ENCODE results near the gene CCL21.

The CCL21 gene

GRCh38 chr9:34665381-34666250 lies 44.3 kb downstream of the CCL21 start:
- peak; percentile 76 to 96 for DNase-seq

DNA sequence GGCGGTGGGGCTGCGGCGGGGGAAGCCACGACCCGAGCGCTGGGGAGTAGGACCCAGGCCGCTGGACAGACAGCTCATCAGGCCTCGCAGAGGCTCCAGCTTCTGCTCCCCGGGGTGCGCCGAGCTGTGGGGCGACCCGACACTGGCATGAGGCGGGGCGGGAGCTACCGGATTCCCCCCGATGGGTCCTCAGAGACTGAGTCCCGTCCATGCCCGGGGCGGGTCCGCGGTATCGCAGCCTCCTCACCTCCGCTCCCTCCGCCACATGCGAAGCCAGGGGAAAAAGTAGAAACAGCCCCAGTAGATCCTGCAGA lies 44.9 kb downstream of the CCL21 start:
- no peak for DNase-seq

DNA sequence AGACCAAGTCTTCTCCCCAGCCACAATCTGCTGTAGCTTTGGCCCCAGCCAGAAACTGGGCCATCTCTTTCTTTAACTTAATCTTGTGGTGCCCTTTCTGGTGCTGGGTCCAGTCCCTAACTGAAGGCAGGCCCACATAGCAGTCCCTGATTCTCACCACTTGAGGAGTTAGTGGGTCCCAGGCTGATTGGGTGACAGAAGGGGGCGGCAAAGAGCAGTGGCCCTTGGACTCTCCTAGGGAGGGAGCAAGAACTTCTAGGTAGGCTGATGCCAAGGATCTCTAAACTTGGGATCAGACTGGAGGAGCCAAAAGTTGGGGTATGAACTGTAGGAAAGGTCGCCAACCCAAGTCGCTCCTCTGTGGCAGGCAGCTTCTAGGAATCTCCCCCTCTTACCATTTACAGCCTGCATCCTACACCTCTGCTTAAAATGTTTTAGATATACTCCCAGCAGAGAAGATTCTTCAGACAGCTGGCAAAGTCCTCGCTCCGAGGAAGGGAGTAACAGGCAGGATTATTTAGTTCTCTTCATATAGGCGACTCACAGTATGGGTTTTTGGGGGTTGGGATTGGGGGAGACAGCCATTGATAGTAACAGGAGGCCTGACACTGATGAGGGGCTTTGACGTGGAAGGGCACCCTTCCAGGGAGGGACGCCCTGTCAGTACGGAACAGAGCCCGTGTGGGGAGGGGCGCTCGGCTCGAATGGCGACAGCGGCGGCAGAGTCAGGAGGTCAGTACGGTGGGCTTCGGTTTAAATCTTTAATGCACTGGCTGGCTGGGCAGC lies 45.5 kb downstream of the CCL21 start:
- peak; percentile 56 to 82 for DNase-seq

- no peak for DNase-seq
Measured at GRCh38 chr9:34663303-34663605, 46.7 kb downstream of the CCL21 start.

DNA sequence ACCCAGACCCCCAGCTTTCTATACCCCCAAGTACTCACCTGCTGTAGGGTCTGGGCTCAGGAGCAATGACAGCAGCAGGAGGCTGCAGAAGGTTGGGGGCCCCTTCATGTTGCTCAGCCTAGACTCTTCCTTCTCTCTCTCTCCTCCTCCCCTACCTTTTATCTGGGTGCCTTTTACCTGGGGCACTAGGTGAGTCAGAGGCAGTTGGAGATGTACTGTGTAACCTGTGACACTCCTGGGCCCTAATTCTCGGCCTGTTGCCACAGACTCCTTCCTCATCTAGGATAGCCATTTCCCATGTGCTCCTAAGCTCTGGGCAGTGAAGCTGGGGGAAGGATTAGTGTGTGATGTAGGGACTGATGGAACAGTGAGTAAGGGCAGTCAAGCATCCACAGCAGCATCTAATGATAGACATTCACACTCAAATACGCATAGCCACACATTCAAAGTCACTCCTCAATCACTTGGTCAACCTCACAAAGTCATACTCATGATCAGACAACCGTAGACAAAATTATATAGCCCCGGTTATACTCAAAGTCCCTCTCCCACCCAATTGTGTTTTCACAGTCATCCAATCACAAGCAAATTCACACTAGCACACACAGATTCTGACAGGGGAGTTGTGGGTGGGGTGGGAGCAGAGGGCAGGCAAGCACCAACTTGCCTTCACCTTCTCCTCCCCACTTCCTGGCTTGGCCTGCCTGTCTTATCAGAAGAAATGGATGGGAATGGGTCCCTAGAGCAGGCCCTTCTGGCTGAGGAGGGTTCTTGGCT lies 47.2 kb downstream of the CCL21 start, which contains the start of gene CCL27:
CCL27 (minus strand) TSS at position 132 of the 777 bp plus-strand sequence; CDS start at position 108, 24 bp downstream.
- no peak for DNase-seq

DNA sequence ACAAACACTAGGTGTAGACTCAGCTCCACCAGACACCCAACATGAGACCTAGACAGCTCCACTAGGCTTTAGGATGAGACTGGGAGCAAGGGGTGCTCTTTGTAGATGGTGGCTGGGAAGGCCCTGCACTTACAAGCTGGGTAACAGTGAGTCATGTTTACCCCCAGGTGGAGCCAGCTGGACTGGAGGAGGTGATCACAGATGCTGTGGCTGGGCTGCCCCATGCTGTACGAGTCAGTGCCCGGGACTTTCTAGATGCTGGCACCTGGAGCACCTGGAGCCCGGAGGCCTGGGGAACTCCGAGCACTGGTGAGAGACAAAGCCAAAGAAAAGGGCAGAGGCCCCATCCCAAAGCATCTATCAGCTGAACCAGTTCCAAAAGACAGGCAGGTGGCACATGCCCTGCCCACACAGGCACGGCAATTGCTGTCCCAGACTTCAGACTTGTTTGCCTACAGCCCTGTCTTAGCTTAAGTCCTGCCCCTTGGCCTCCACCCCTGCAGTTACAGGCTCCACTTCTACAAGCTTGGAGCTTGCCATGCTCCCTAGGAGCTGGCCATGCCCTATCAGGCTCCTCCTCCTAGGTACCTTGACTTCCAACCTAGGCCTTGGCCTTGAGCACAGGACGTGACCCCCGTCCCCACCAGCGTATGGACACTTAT lies 50.2 kb downstream of the CCL21 start:
- DNase-seq: no peak

Data from NCI-H526 (cell line).